Measurements from ENCODE around the gene NLGN2. TPM values are rescaled to one million over a fixed set of nuclear protein-coding genes. Genes with fewer than 3 reads are reported as not detected.

The NLGN2 gene
- polyA plus RNA-seq, 1 donor from 2014 or later = 13.8 TPM

- H3K36me3 ChIP-seq (ENCODE audit: insufficient read depth, low read length) = no peaks in the 10 kb centered on the region
- no peak overlapping the region for H3K27ac ChIP-seq (ENCODE audit: low read length)
- no peak overlapping the region for H3K9ac ChIP-seq (ENCODE audit: low read length)
- no peaks in the 10 kb centered on the region for H3K27me3 ChIP-seq (ENCODE audit: insufficient read depth, low read depth, low read length)
- H3K4me2 ChIP-seq (ENCODE audit: low read length) = no peak overlapping the region
- no peak overlapping the region for H3K4me3 ChIP-seq (ENCODE audit: low read length)
- no peak for TF ChIP-seq MXI1 (conservative IDR thresholded peaks at IDR 0.05; ENCODE audit: poor library complexity, severe bottlenecking)
- no peak for TF ChIP-seq EP300 (conservative IDR thresholded peaks at IDR 0.05; ENCODE audit: poor library complexity, severe bottlenecking)
- no peak for TF ChIP-seq POLR2AphosphoS5 (IDR thresholded peaks at IDR 0.05)
- TF ChIP-seq EZH2 (IDR thresholded peaks at IDR 0.05; ENCODE audit: borderline replicate concordance, insufficient read depth, low read length, poor library complexity, severe bottlenecking) = no peak
- TF ChIP-seq REST (IDR thresholded peaks at IDR 0.05; ENCODE audit: borderline replicate concordance) = no peak
- no peak for TF ChIP-seq RAD21 (conservative IDR thresholded peaks at IDR 0.05)
- no peak for TF ChIP-seq SMC3 (conservative IDR thresholded peaks at IDR 0.05; ENCODE audit: poor library complexity)
- no peak for TF ChIP-seq TAF1 (IDR thresholded peaks at IDR 0.05; ENCODE audit: low read depth)
- TF ChIP-seq CTCF (IDR thresholded peaks at IDR 0.05; ENCODE audit: poor library complexity, severe bottlenecking) = no peak
- H3K79me2 ChIP-seq (replicated peaks; ENCODE audit: insufficient read depth, low read length) = peaks cover 3% of the 10 kb centered on the region
- H3F3A ChIP-seq (ENCODE audit: insufficient read depth, low read length, poor library complexity, severe bottlenecking) = no peaks in the 10 kb centered on the region
- H2AFZ ChIP-seq (ENCODE audit: low read depth, low read length) = no peak overlapping the region
- no peaks in the 10 kb centered on the region for H3K9me2 ChIP-seq (ENCODE audit: insufficient read depth, low read length)
- H3K9me3 ChIP-seq (ENCODE audit: low read length) = no peaks in the 10 kb centered on the region
- no peaks in the 10 kb centered on the region for H4K20me1 ChIP-seq (ENCODE audit: insufficient read depth)
Measured at GRCh38 chr17:7466318-7466638, 58.6 kb downstream of the NLGN2 start.

- no peaks in the 10 kb centered on the region for H3K36me3 ChIP-seq (ENCODE audit: insufficient read depth, low read length)
Measured at GRCh38 chr17:7466639-7467341, 59.1 kb downstream of the NLGN2 start.

More at GRCh38 chr17:7466639-7467341, 59.1 kb downstream of the NLGN2 start:
- no peak overlapping the region for H3K9ac ChIP-seq (ENCODE audit: low read length)
- TF ChIP-seq SMC3 (conservative IDR thresholded peaks at IDR 0.05; ENCODE audit: poor library complexity) (no peak), MXI1 (conservative IDR thresholded peaks at IDR 0.05; ENCODE audit: poor library complexity, severe bottlenecking) (no peak), REST (IDR thresholded peaks at IDR 0.05; ENCODE audit: borderline replicate concordance) (no peak), POLR2AphosphoS5 (IDR thresholded peaks at IDR 0.05) (no peak), CTCF (IDR thresholded peaks at IDR 0.05; ENCODE audit: poor library complexity, severe bottlenecking) (no peak), TAF1 (IDR thresholded peaks at IDR 0.05; ENCODE audit: low read depth) (no peak), EZH2 (IDR thresholded peaks at IDR 0.05; ENCODE audit: borderline replicate concordance, insufficient read depth, low read length, poor library complexity, severe bottlenecking) (no peak), EP300 (conservative IDR thresholded peaks at IDR 0.05; ENCODE audit: poor library complexity, severe bottlenecking) (no peak), RAD21 (conservative IDR thresholded peaks at IDR 0.05) (no peak)
- no peaks in the 10 kb centered on the region for H3K9me3 ChIP-seq (ENCODE audit: low read length)
- H3K27me3 ChIP-seq (ENCODE audit: insufficient read depth, low read depth, low read length) = no peaks in the 10 kb centered on the region
- no peak overlapping the region for H2AFZ ChIP-seq (ENCODE audit: low read depth, low read length)
- H3K9me2 ChIP-seq (ENCODE audit: insufficient read depth, low read length) = no peaks in the 10 kb centered on the region
- no peak overlapping the region for H3K4me3 ChIP-seq (ENCODE audit: low read length)
- peaks cover 3% of the 10 kb centered on the region for H3K79me2 ChIP-seq (replicated peaks; ENCODE audit: insufficient read depth, low read length)
- H3K27ac ChIP-seq (ENCODE audit: low read length) = no peak overlapping the region
- H3K4me2 ChIP-seq (ENCODE audit: low read length) = no peak overlapping the region
- H3F3A ChIP-seq (ENCODE audit: insufficient read depth, low read length, poor library complexity, severe bottlenecking) = no peaks in the 10 kb centered on the region
- H4K20me1 ChIP-seq (ENCODE audit: insufficient read depth) = no peaks in the 10 kb centered on the region
